GM23338 (cell line): ENCODE results near the gene HADH. TPM values are rescaled to one million over a fixed set of nuclear protein-coding genes. Genes with fewer than 3 reads are reported as not detected.

ENCODE experiments used
- ATAC-seq: fragments of 200-7000 bp; cut with Tn5 transposase; 3 replicates; pipeline ENCODE4 v1.9.1; 2020
- DNase-seq: peaks from one replicate; pipeline ENCODE4 v3.0.0-alpha.2; 2015; ENCODE audit warnings: low spot score
- H2AFZ ChIP-seq: fragments of 200-600 bp; sonication (generic); 2 replicates; pipeline ENCODE4 v1.8.0; 2016; ENCODE audit warnings: antibody characterized with exemption, mild to moderate bottlenecking, moderate library complexity
- H3F3A ChIP-seq: fragments of 200-600 bp; sonication (generic); replicated peaks from 2 replicates; pipeline ENCODE4 v1.8.0; 2017; ENCODE audit warnings: antibody characterized with exemption, mixed run types, low read depth
- H3K27ac ChIP-seq: fragments of 200-600 bp; sonication (generic); 2 replicates; pipeline ENCODE4 v1.6.1; 2016; ENCODE audit warnings: low read depth
- H3K27me3 ChIP-seq: fragments of 200-600 bp; sonication (generic); 2 replicates; pipeline ENCODE4 v1.8.0; 2016; ENCODE audit warnings: mild to moderate bottlenecking, mixed run types, moderate library complexity; ENCODE audit not compliant: insufficient read depth
- H3K36me3 ChIP-seq: fragments of 200-600 bp; sonication (generic); 2 replicates; pipeline ENCODE4 v1.8.0; 2016; ENCODE audit warnings: mild to moderate bottlenecking; ENCODE audit not compliant: insufficient read depth
- H3K4me1 ChIP-seq: fragments of 200-600 bp; sonication (generic); 2 replicates; pipeline ENCODE4 v1.8.0; 2016; ENCODE audit warnings: mild to moderate bottlenecking, moderate library complexity; ENCODE audit not compliant: insufficient read depth
- H3K4me2 ChIP-seq: fragments of 200-600 bp; sonication (generic); 2 replicates; pipeline ENCODE4 v1.7.1; 2017; ENCODE audit warnings: mixed run types
- H3K4me3 ChIP-seq: fragments of 200-600 bp; sonication (generic); 2 replicates; pipeline ENCODE4 v1.6.1; 2016; ENCODE audit warnings: mixed run types
- H3K79me2 ChIP-seq: fragments of 200-600 bp; sonication (generic); replicated peaks from 2 replicates; pipeline ENCODE4 v1.8.0; 2017; ENCODE audit warnings: mild to moderate bottlenecking; ENCODE audit not compliant: insufficient read depth
- H3K9me2 ChIP-seq: fragments of 200-600 bp; sonication (generic); 2 replicates; pipeline ENCODE4 v1.8.0; 2017; ENCODE audit not compliant: insufficient read depth
- H4K20me1 ChIP-seq: fragments of 200-600 bp; sonication (generic); replicated peaks from 2 replicates; pipeline ENCODE4 v1.8.0; 2017; ENCODE audit warnings: mild to moderate bottlenecking; ENCODE audit not compliant: insufficient read depth
- H3K27ac Mint-ChIP-seq: 2 replicates; pipeline ENCODE4 v1.8.0; 2020; ENCODE audit warnings: inconsistent platforms, mild to moderate bottlenecking, moderate library complexity, mixed read lengths
- H3K27me3 Mint-ChIP-seq: 3 replicates; pipeline ENCODE4 v1.8.0; 2022; ENCODE audit warnings: low read depth, mild to moderate bottlenecking, moderate library complexity, mixed read lengths, inconsistent platforms; ENCODE audit not compliant: insufficient read depth, poor library complexity
- H3K36me3 Mint-ChIP-seq: 3 replicates; pipeline ENCODE4 v1.8.0; 2021; ENCODE audit warnings: low read depth, mild to moderate bottlenecking, inconsistent platforms, moderate library complexity, mixed read lengths
- H3K4me1 Mint-ChIP-seq: 3 replicates; pipeline ENCODE4 v1.8.0; 2020; ENCODE audit warnings: mild to moderate bottlenecking, inconsistent platforms, mixed read lengths
- H3K4me3 Mint-ChIP-seq: 3 replicates; pipeline ENCODE4 v1.8.0; 2021; ENCODE audit warnings: moderate library complexity, mild to moderate bottlenecking, inconsistent platforms, mixed read lengths
- H3K9me3 Mint-ChIP-seq: 3 replicates; pipeline ENCODE4 v1.8.0; 2020; ENCODE audit warnings: moderate library complexity, mild to moderate bottlenecking, inconsistent platforms, mixed read lengths
- CTCF ChIP-seq, 2 experiments: fragments of 200-600 bp in 1 of 2; sonication (generic) in 1 of 2; conservative IDR thresholded peaks; 2 replicates each; pipeline versions ENCODE4 v1.5.1 to v1.6.1; 2016 to 2017; ENCODE audit warnings: antibody characterized with exemption in 2 of 2, low read depth in 2 of 2, mild to moderate bottlenecking in 2 of 2, moderate library complexity in 1 of 2
- ETS1 ChIP-seq: IDR thresholded peaks from 2 replicates; pipeline ENCODE4 v1.6.1; 2016; ENCODE audit warnings: antibody characterized with exemption
- EZH2phosphoT487 ChIP-seq: fragments of 200-600 bp; sonication (generic); IDR thresholded peaks from one replicate; pipeline ENCODE4 v1.8.1; 2018; ENCODE audit warnings: antibody characterized with exemption; ENCODE audit not compliant: unreplicated experiment
- JUNB ChIP-seq: IDR thresholded peaks from one replicate; pipeline ENCODE4 v1.6.1; 2016; ENCODE audit warnings: antibody characterized with exemption; ENCODE audit not compliant: unreplicated experiment
- POLR2AphosphoS5 ChIP-seq: IDR thresholded peaks from 2 replicates; pipeline ENCODE4 v1.6.1; 2016; ENCODE audit warnings: antibody characterized with exemption, low read depth
- STAT1 ChIP-seq: IDR thresholded peaks from one replicate; pipeline ENCODE4 v1.6.1; 2016; ENCODE audit warnings: antibody characterized with exemption; ENCODE audit not compliant: unreplicated experiment
- ZNF114 ChIP-seq: fragments of 250-450 bp; sonication (Bioruptor Pico); IDR thresholded peaks from 2 replicates; pipeline ENCODE4 v1.5.0; 2020; ENCODE audit warnings: mild to moderate bottlenecking, moderate library complexity
- ZNF331 ChIP-seq: fragments of 250-450 bp; sonication (Bioruptor Pico); IDR thresholded peaks from 2 replicates; pipeline ENCODE4 v1.5.0; 2020; ENCODE audit warnings: low read depth, mild to moderate bottlenecking, moderate library complexity
- polyA plus RNA-seq: library from polyadenylated mRNA; unstranded; fragments of >200 nt; fragmentation: Nextera tagmentation; extraction: Ambion mirVana; gene quantifications from 2 replicates; pipeline ENCODE4 v1.2.1, GENCODE V29; 2016
- total RNA-seq: library from RNA; depleted of rRNA; stranded (reverse); fragments of >200 nt; shearing (Covaris generic); gene quantifications from 2 replicates; pipeline ENCODE4 v1.2.3, GENCODE V29; 2014

The HADH gene
- total and polyA plus RNA-seq, 2 experiments from 2014 or later: 39.1 to 39.2 TPM

GRCh38 chr4:108055787-108056186, 66.1 kb downstream of the HADH start (continued):
- TF ChIP-seq ETS1 (no peak), STAT1 (no peak), ZNF331 (no peak), ZNF114 (CRISPR knock-in tag) (no peak), CTCF (conservative IDR thresholded peaks at IDR 0.05; ENCODE audit: low read depth in 2 of 2) (no peak)

GRCh38 chr4:108056418-108056817, 66.7 kb downstream of the HADH start:
- H2AFZ ChIP-seq: no peak overlapping the region
- H3K79me2 ChIP-seq: no peaks in the 10 kb centered on the region
- H3K27ac ChIP-seq: no peak overlapping the region
- H3K9me2 ChIP-seq: 0 out of 2 replicates have a peak, but pooled peaks cover 3% of the 10 kb centered on the region
- H3K4me3 ChIP-seq: no peak overlapping the region
- Mint-ChIP-seq H3K4me3 (no peak overlapping the region), H3K36me3 (no peaks in the 10 kb centered on the region), H3K4me1 (peaks cover 9% of the 10 kb centered on the region; the same call in 2 of the 3 replicates), H3K27me3 (peaks cover 2% of the 10 kb centered on the region), H3K27ac (no peak overlapping the region), H3K9me3 (no peaks in the 10 kb centered on the region)
- H3K27me3 ChIP-seq: no peaks in the 10 kb centered on the region
- no peaks in the 10 kb centered on the region for H3K36me3 ChIP-seq
- no peaks in the 10 kb centered on the region for H4K20me1 ChIP-seq
- no peak overlapping the region for H3K4me2 ChIP-seq
- no peak for ATAC-seq
- no peak for TF ChIP-seq EZH2phosphoT487
- TF ChIP-seq STAT1: no peak
- no peak for TF ChIP-seq JUNB
- TF ChIP-seq ETS1: no peak
- no peak for TF ChIP-seq POLR2AphosphoS5
- no peaks in the 10 kb centered on the region for H3F3A ChIP-seq
- DNase-seq: no peak
- no peaks in the 10 kb centered on the region for H3K4me1 ChIP-seq

GRCh38 chr4:108058685-108059440, 69.2 kb downstream of the HADH start:
- H3K36me3 ChIP-seq: no peaks in the 10 kb centered on the region
- no peak overlapping the region for H3K4me2 ChIP-seq
- no peaks in the 10 kb centered on the region for H3K27me3 ChIP-seq
- Mint-ChIP-seq H3K27me3 (no peaks in the 10 kb centered on the region), H3K4me1 (peaks cover 9% of the 10 kb centered on the region; the same call in 2 of the 3 replicates), H3K9me3 (no peaks in the 10 kb centered on the region), H3K36me3 (no peaks in the 10 kb centered on the region), H3K4me3 (no peak overlapping the region), H3K27ac (no peak overlapping the region)
- H4K20me1 ChIP-seq: no peaks in the 10 kb centered on the region
- no peak overlapping the region for H2AFZ ChIP-seq
- H3K79me2 ChIP-seq: no peaks in the 10 kb centered on the region
- no peaks in the 10 kb centered on the region for H3K4me1 ChIP-seq
- no peak overlapping the region for H3K4me3 ChIP-seq
- no peak overlapping the region for H3K27ac ChIP-seq
- no peaks in the 10 kb centered on the region for H3F3A ChIP-seq
- ATAC-seq (no peak), DNase-seq (no peak)
- no peaks in the 10 kb centered on the region for H3K9me2 ChIP-seq
- no peak for TF ChIP-seq ETS1
